ENCODE measurements around the gene AP1G1. TPM values are rescaled to one million over a fixed set of nuclear protein-coding genes. Genes with fewer than 3 reads are reported as not detected.
"Not testable (repeated sequence)": the region's sequence is repeated elsewhere in the genome, so short reads cannot be mapped to it uniquely, and the experiment has no call there.

AP1G1 gene
- total RNA-seq, 3 donors from 2014 or later: 65.8 to 121 (median 95.7) TPM

- no peak for DNase-seq (ENCODE audit: low spot score in 2 of 2)
- H3K4me1 ChIP-seq: no peaks in the 10 kb centered on the region
- H3K9me3 ChIP-seq: no peaks in the 10 kb centered on the region
- H3K4me3 ChIP-seq: no peak overlapping the region
- no peaks in the 10 kb centered on the region for H3K27me3 ChIP-seq
- intact Hi-C loops (cut with DNase I; ENCODE audit: low total_unique reads): no loop called here
- H3K27ac ChIP-seq: no peak overlapping the region
- H3K36me3 ChIP-seq: no peaks in the 10 kb centered on the region
- no peak for TF ChIP-seq POLR2AphosphoS5 (IDR thresholded peaks at IDR 0.05)
- TF ChIP-seq POLR2A (IDR thresholded peaks at IDR 0.05): no peak
- no peak for TF ChIP-seq CTCF (IDR thresholded peaks at IDR 0.05)
These were observed 25.7 kb upstream of the AP1G1 start for GRCh38 chr16:71834291-71834690.

- DNase-seq (ENCODE audit: low spot score in 2 of 2); H3K9me3 ChIP-seq; H3K27ac ChIP-seq; H3K36me3 ChIP-seq; H3K4me3 ChIP-seq; intact Hi-C loops (cut with DNase I; ENCODE audit: low total_unique reads); H3K4me1 ChIP-seq; H3K27me3 ChIP-seq: not testable (repeated sequence)
These were observed 23.5 kb upstream of the AP1G1 start for GRCh38 chr16:71832112-71832511.

GRCh38 chr16:71831698-71832097, 23.1 kb upstream of the AP1G1 start:
- H3K36me3 ChIP-seq; intact Hi-C loops (cut with DNase I; ENCODE audit: low total_unique reads); H3K27ac ChIP-seq; H3K27me3 ChIP-seq; H3K4me1 ChIP-seq; H3K4me3 ChIP-seq; H3K9me3 ChIP-seq; DNase-seq (ENCODE audit: low spot score in 2 of 2): not testable (repeated sequence)

- Histone ChIP-seq H3K36me3 (no peaks in the 10 kb centered on the region), H3K9me3 (no peaks in the 10 kb centered on the region), H3K27me3 (no peaks in the 10 kb centered on the region), H3K27ac (no peak overlapping the region), H3K4me1 (no peaks in the 10 kb centered on the region), H3K4me3 (no peak overlapping the region)
- DNase-seq (ENCODE audit: low spot score in 2 of 2): no peak
- intact Hi-C loops (cut with DNase I; ENCODE audit: low total_unique reads): no loop called here
- TF ChIP-seq POLR2A (IDR thresholded peaks at IDR 0.05) (no peak), POLR2AphosphoS5 (IDR thresholded peaks at IDR 0.05) (no peak), CTCF (IDR thresholded peaks at IDR 0.05) (no peak)
These were observed 21.7 kb upstream of the AP1G1 start for GRCh38 chr16:71830359-71830758.

GRCh38 chr16:71826533-71827017, 17.9 kb upstream of the AP1G1 start:
- TF ChIP-seq POLR2A (IDR thresholded peaks at IDR 0.05) (no peak), POLR2AphosphoS5 (IDR thresholded peaks at IDR 0.05) (no peak), CTCF (IDR thresholded peaks at IDR 0.05) (no peak)
- no peaks in the 10 kb centered on the region for H3K36me3 ChIP-seq
- no peaks in the 10 kb centered on the region for H3K27me3 ChIP-seq
- intact Hi-C loops (cut with DNase I; ENCODE audit: low total_unique reads): no loop called here
- no peaks in the 10 kb centered on the region for H3K9me3 ChIP-seq
- H3K4me1 ChIP-seq: no peaks in the 10 kb centered on the region
- no peak overlapping the region for H3K4me3 ChIP-seq
- DNase-seq (ENCODE audit: low spot score in 2 of 2): no peak
- H3K27ac ChIP-seq: no peak overlapping the region

GRCh38 chr16:71817155-71817500, 8.5 kb upstream of the AP1G1 start:
- H3K36me3 ChIP-seq; H3K27me3 ChIP-seq; DNase-seq (ENCODE audit: low spot score in 2 of 2); intact Hi-C loops (cut with DNase I; ENCODE audit: low total_unique reads); H3K9me3 ChIP-seq; H3K4me1 ChIP-seq; H3K4me3 ChIP-seq: not testable (repeated sequence)
- peak overlapping the region; percentile 70 to 78 for H3K27ac ChIP-seq

GRCh38 chr16:71811261-71811803, 2.7 kb upstream of the AP1G1 start:
- Histone ChIP-seq H3K4me3 (no peak overlapping the region), H3K36me3 (no peaks in the 10 kb centered on the region), H3K27me3 (no peaks in the 10 kb centered on the region), H3K27ac (peak overlapping the region; percentile 98 to 99), H3K4me1 (peaks cover 4 to 5% of the 10 kb centered on the region in 2 donors), H3K9me3 (no peaks in the 10 kb centered on the region)
- no peak for DNase-seq (ENCODE audit: low spot score in 2 of 2)
- TF ChIP-seq POLR2A (IDR thresholded peaks at IDR 0.05): no peak
- TF ChIP-seq POLR2AphosphoS5 (IDR thresholded peaks at IDR 0.05): peak in 1 of 3 donors; percentile 11
- no peak for TF ChIP-seq CTCF (IDR thresholded peaks at IDR 0.05)
- intact Hi-C loops (cut with DNase I; ENCODE audit: low total_unique reads): no loop called here

- intact Hi-C loops (cut with DNase I; ENCODE audit: low total_unique reads); DNase-seq (ENCODE audit: low spot score in 2 of 2); H3K4me1 ChIP-seq; H3K4me3 ChIP-seq; H3K9me3 ChIP-seq; H3K27me3 ChIP-seq; H3K36me3 ChIP-seq: not testable (repeated sequence)
- H3K27ac ChIP-seq: peak overlapping the region; percentile 98 to 99
These were observed 1.5 kb upstream of the AP1G1 start for GRCh38 chr16:71810155-71810530.

Data from breast epithelium (tissue), 4 donors.